ENCODE measurements around the gene KIAA1217.
A peak's percentile ranks its signal among the peaks of the same experiment; 100 is the strongest.

Gene KIAA1217

GRCh38 chr10:24553051-24553612 lies 344.2 kb downstream of the KIAA1217 start:
- no peak overlapping the region for H3K27ac ChIP-seq
- TF ChIP-seq CTCF (conservative IDR thresholded peaks at IDR 0.05) = no peak

GRCh38 chr10:24554036-24554435 lies 345.1 kb downstream of the KIAA1217 start:
- no peak overlapping the region for H3K27ac ChIP-seq
- TF ChIP-seq CTCF (conservative IDR thresholded peaks at IDR 0.05) = no peak

GRCh38 chr10:24556126-24556749 lies 347.3 kb downstream of the KIAA1217 start:
- H3K27ac ChIP-seq = no peak overlapping the region
- no peak for TF ChIP-seq CTCF (conservative IDR thresholded peaks at IDR 0.05)

- TF ChIP-seq CTCF (conservative IDR thresholded peaks at IDR 0.05) = peak; percentile 80
- H3K27ac ChIP-seq = no peak overlapping the region
Measured at GRCh38 chr10:24556750-24557742, 348.1 kb downstream of the KIAA1217 start.

- no peak for TF ChIP-seq CTCF (conservative IDR thresholded peaks at IDR 0.05)
- no peak overlapping the region for H3K27ac ChIP-seq
Measured at GRCh38 chr10:24561453-24561852, 352.5 kb downstream of the KIAA1217 start.

GRCh38 chr10:24568042-24568441 lies 359.1 kb downstream of the KIAA1217 start:
- no peak overlapping the region for H3K27ac ChIP-seq
- no peak for TF ChIP-seq CTCF (conservative IDR thresholded peaks at IDR 0.05)

GRCh38 chr10:24569330-24569796 lies 360.4 kb downstream of the KIAA1217 start:
- no peak for TF ChIP-seq CTCF (conservative IDR thresholded peaks at IDR 0.05)
- no peak overlapping the region for H3K27ac ChIP-seq

Measured in VCaP (cell line).